HepG2 (cell line): Measurements from ENCODE around the gene PTGR1. TPM values are rescaled to one million over a fixed set of nuclear protein-coding genes. Genes with fewer than 3 reads are reported as not detected.
A peak's percentile ranks its signal among the peaks of the same experiment; 100 is the strongest.

Experiments
- CEBPG ChIP-seq: IDR thresholded peaks from 2 replicates; pipeline ENCODE4 v1.6.1; 2016
- EP300 ChIP-seq, 3 experiments: sonication (generic) in 1 of 3; formaldehyde crosslinking in 1 of 3; IDR thresholded peaks; 2 replicates each; pipeline versions ENCODE4 v1.5.1 to v1.6.1; 2011 to 2020; ENCODE audit warnings: low read depth in 2 of 3, low read length in 2 of 3, borderline replicate concordance in 1 of 3, improper control_type of control experiment in 1 of 3, mild to moderate bottlenecking in 1 of 3, missing genetic modification reagents in 1 of 3, moderate library complexity in 1 of 3
- FOSL1 ChIP-seq: sonication (generic); formaldehyde crosslinking; IDR thresholded peaks from 2 replicates; pipeline ENCODE4 v1.9.0; 2021; ENCODE audit warnings: missing genetic modification reagents, borderline replicate concordance
- FOSL2 ChIP-seq: sonication (generic); formaldehyde crosslinking; IDR thresholded peaks from 2 replicates; pipeline ENCODE4 v1.4.0; 2020; ENCODE audit warnings: missing genetic modification reagents
- FUBP1 ChIP-seq: sonication (generic); formaldehyde crosslinking; IDR thresholded peaks from 2 replicates; pipeline ENCODE4 v1.5.1; 2020; ENCODE audit warnings: missing genetic modification reagents, mild to moderate bottlenecking, borderline replicate concordance
- GATAD2A ChIP-seq: IDR thresholded peaks from 2 replicates; pipeline ENCODE4 v1.6.1; 2016
- GFI1 ChIP-seq: sonication (generic); formaldehyde crosslinking; IDR thresholded peaks from 2 replicates; pipeline ENCODE4 v1.5.0; 2020; ENCODE audit warnings: missing genetic modification reagents, mild to moderate bottlenecking, borderline replicate concordance
- MAFK ChIP-seq, 2 experiments: IDR thresholded peaks in 1 of 2; conservative IDR thresholded peaks in 1 of 2; 2 replicates each; pipeline ENCODE4 v1.6.1; 2011; ENCODE audit warnings: improper control_type of control experiment in 2 of 2, low read length in 2 of 2
- MTF2 ChIP-seq: sonication (generic); formaldehyde crosslinking; IDR thresholded peaks from 2 replicates; pipeline ENCODE4 v1.5.0; 2020; ENCODE audit warnings: missing genetic modification reagents, borderline replicate concordance
- POLR2AphosphoS5 ChIP-seq: IDR thresholded peaks from 2 replicates; pipeline ENCODE4 v1.6.1; 2012; ENCODE audit warnings: low read depth, low read length
- RAD21 ChIP-seq: fragments of 450-650 bp; formaldehyde crosslinking; IDR thresholded peaks from 2 replicates; pipeline ENCODE4 v1.5.0; 2020; ENCODE audit warnings: mild to moderate bottlenecking
- RCOR2 ChIP-seq: IDR thresholded peaks from 2 replicates; pipeline ENCODE4 v1.6.1; 2016; ENCODE audit warnings: missing biosample characterization, missing genetic modification reagents
- SMARCC2 ChIP-seq: fragments of 450-650 bp; IDR thresholded peaks from 2 replicates; pipeline ENCODE4 v1.6.1; 2017; ENCODE audit warnings: antibody characterized with exemption, mild to moderate bottlenecking
- SNAPC2 ChIP-seq: sonication (generic); formaldehyde crosslinking; IDR thresholded peaks from 2 replicates; pipeline ENCODE4 v1.8.1; 2022; ENCODE audit warnings: mild to moderate bottlenecking, missing genetic modification reagents
- SRF ChIP-seq: IDR thresholded peaks from 2 replicates; pipeline ENCODE4 v1.6.1; 2011; ENCODE audit warnings: mild to moderate bottlenecking, low read depth, low read length, moderate library complexity
- U2AF2 ChIP-seq: fragments of 200-400 bp; formaldehyde crosslinking; IDR thresholded peaks from 2 replicates; pipeline ENCODE4 v1.6.1; 2017; ENCODE audit warnings: low read depth, mild to moderate bottlenecking, low read length
- ZNF282 ChIP-seq: fragments of 450-650 bp; IDR thresholded peaks from 2 replicates; pipeline ENCODE4 v1.6.1; 2018; ENCODE audit not compliant: partially characterized antibody
- ZNF318 ChIP-seq: sonication (generic); formaldehyde crosslinking; IDR thresholded peaks from 2 replicates; pipeline ENCODE4 v1.4.0; 2020; ENCODE audit warnings: mild to moderate bottlenecking, missing genetic modification reagents
- ZNF543 ChIP-seq: sonication (generic); formaldehyde crosslinking; IDR thresholded peaks from 2 replicates; pipeline ENCODE4 v1.4.0; 2020; ENCODE audit warnings: mild to moderate bottlenecking, missing genetic modification reagents
- ZNF7 ChIP-seq: IDR thresholded peaks from 2 replicates; pipeline ENCODE4 v1.6.1; 2016; ENCODE audit warnings: missing biosample characterization, missing genetic modification reagents
- ZNF737 ChIP-seq: sonication (generic); formaldehyde crosslinking; IDR thresholded peaks from 2 replicates; pipeline ENCODE4 v1.5.0; 2020; ENCODE audit warnings: missing genetic modification reagents, mild to moderate bottlenecking, borderline replicate concordance
- ZNF784 ChIP-seq: sonication (generic); formaldehyde crosslinking; IDR thresholded peaks from 2 replicates; pipeline ENCODE4 v1.5.1; 2020; ENCODE audit warnings: missing genetic modification reagents, mild to moderate bottlenecking, borderline replicate concordance
- polyA plus RNA-seq, 8 experiments: library from polyadenylated mRNA; depleted of rRNA in 3 of 8; stranded (reverse) in 7 of 8; unstranded in 1 of 8; fragments of >200 nt; fragmentation: Illumina TruSeq in 4 of 8; extraction: Trizol in 4 of 8; gene quantifications; 2 replicates each; pipeline versions ENCODE4 v1.2.1 to v1.2.3, GENCODE V29; 2011 to 2016; ENCODE audit warnings: low read depth in 4 of 8, missing spikeins in 1 of 8, mixed read lengths in 1 of 8; ENCODE audit not compliant: insufficient read depth in 1 of 8
- total RNA-seq, 5 experiments: library from RNA; depleted of rRNA; stranded (reverse); fragments of >200 nt; fragmentation: Illumina TruSeq; extraction: Trizol; gene quantifications; 2 replicates each; pipeline ENCODE4 v1.2.3, GENCODE V29; 2016; ENCODE audit warnings: low read depth in 1 of 5

Gene PTGR1
- total and polyA plus RNA-seq, 2 of the 13 experiments (the other 11 are each of a cell fraction or from before 2014, with no cell fraction given): 6.0 to 15.8 TPM

- TF ChIP-seq ZNF737 (CRISPR knock-in tag) (no peak), MAFK (conservative IDR thresholded peaks at IDR 0.05 in 1 of 2, IDR thresholded peaks at IDR 0.05 in 1 of 2; ENCODE audit: low read length in 2 of 2) (no peak), SNAPC2 (no peak), RCOR2 (CRISPR knock-in tag) (no peak), ZNF543 (CRISPR knock-in tag) (no peak), CEBPG (CRISPR knock-in tag) (peak; percentile 61), RAD21 (CRISPR knock-in tag) (no peak), SRF (no peak), MTF2 (CRISPR knock-in tag) (no peak), SMARCC2 (no peak), ZNF7 (CRISPR knock-in tag) (no peak), FOSL2 (CRISPR knock-in tag) (peak; percentile 98), ZNF784 (no peak), FOSL1 (CRISPR knock-in tag) (peak; percentile 54; the same call in 1 of the 2 replicates), GATAD2A (CRISPR knock-in tag) (peak; percentile 33; the same call in 1 of the 2 replicates), FUBP1 (CRISPR knock-in tag) (no peak), ZNF318 (CRISPR knock-in tag) (no peak), POLR2AphosphoS5 (no peak), U2AF2 (no peak), ZNF282 (no peak), GFI1 (CRISPR knock-in tag) (peak; percentile 80), EP300 (IDR thresholded peaks at IDR 0.05; ENCODE audit: low read depth in 2 of 2, low read length in 2 of 2) (0 out of 4 replicates have a peak, but pooled peaks of 1 of the 2 experiments have one; percentile 12), EP300 (CRISPR knock-in tag; IDR thresholded peaks at IDR 0.05; ENCODE audit: borderline replicate concordance) (no peak)
Measured at GRCh38 chr9:111622626-111623025, 23.2 kb upstream of the PTGR1 start (continued).
